GM13976 (cell line): ENCODE data around the gene DMRTB1.

ENCODE experiments used
- DNase-seq: peaks from one replicate; pipeline ENCODE4 v3.0.0; 2012; ENCODE audit warnings: low spot score
- in situ Hi-C: fragments of 300-500 bp; cut with MboI; formaldehyde crosslinking; loops from one replicate; pipeline ENCODE4 v1.12.0; 2022; ENCODE audit warnings: low sequenced_read_pairs, mixed read lengths, inconsistent platforms; ENCODE audit not compliant: unreplicated experiment
- TF ChIP-seq, protein P1 (sequence below): IDR thresholded peaks from 2 replicates; pipeline ENCODE4 v1.5.1; 2012; ENCODE audit warnings: borderline replicate concordance, mild to moderate bottlenecking; ENCODE audit not compliant: insufficient read depth; ENCODE audit errors: extremely low read depth, missing control alignments, control extremely low read depth

DMRTB1 gene

DNA sequence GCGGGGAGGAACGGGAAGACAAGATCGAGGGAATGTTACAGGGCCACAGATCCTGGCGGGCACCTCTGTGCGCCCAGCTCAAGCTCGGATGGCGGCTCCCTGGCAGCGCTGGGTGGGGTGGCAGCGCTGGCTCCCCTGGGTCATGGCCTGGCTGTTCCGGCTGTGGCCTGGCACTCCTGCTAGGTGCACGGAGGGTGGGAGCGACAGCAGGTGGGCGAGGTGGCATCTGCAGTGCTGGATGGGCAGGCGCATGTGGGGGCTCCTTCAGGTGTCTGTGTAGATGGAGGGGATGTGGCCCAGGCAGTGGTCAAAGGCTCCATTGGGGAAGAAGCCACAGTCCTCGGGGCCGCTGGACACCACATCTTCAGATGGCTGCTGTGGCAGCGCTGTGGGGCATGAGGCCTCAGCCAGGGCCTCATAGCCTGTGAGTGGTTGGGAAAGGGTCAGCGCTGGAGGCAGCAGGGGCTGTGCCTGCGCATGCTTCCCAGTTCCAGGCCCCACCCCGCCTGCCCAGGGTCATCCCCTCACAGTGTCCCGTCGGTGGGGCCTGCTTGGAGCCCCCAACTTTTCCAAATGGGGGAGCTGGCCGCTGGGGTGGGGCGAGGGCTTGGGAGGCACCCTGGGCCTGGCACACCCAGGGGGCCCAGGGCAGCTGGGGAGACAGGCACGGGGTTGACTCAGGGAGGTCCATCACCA lies 47.3 kb downstream of the DMRTB1 start:
- TF ChIP-seq, protein P1, sequence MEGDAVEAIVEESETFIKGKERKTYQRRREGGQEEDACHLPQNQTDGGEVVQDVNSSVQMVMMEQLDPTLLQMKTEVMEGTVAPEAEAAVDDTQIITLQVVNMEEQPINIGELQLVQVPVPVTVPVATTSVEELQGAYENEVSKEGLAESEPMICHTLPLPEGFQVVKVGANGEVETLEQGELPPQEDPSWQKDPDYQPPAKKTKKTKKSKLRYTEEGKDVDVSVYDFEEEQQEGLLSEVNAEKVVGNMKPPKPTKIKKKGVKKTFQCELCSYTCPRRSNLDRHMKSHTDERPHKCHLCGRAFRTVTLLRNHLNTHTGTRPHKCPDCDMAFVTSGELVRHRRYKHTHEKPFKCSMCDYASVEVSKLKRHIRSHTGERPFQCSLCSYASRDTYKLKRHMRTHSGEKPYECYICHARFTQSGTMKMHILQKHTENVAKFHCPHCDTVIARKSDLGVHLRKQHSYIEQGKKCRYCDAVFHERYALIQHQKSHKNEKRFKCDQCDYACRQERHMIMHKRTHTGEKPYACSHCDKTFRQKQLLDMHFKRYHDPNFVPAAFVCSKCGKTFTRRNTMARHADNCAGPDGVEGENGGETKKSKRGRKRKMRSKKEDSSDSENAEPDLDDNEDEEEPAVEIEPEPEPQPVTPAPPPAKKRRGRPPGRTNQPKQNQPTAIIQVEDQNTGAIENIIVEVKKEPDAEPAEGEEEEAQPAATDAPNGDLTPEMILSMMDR = no peak
- in situ Hi-C loops = no loop called here
- no peak for DNase-seq

- in situ Hi-C loops = no loop called here
- TF ChIP-seq, protein P1 = no peak
- no peak for DNase-seq
These were observed 48.1 kb downstream of the DMRTB1 start for GRCh38 chr1:53507116-53507820.

- in situ Hi-C loops = no loop called here
- no peak for DNase-seq
- TF ChIP-seq, protein P1 = no peak
These were observed 49.1 kb downstream of the DMRTB1 start for GRCh38 chr1:53508056-53508990.

GRCh38 chr1:53508991-53509666 lies 49.9 kb downstream of the DMRTB1 start:
- TF ChIP-seq, protein P1 = no peak
- in situ Hi-C loops = no loop called here
- no peak for DNase-seq

GRCh38 chr1:53509775-53510174 lies 50.6 kb downstream of the DMRTB1 start:
- DNase-seq = no peak
- TF ChIP-seq, protein P1 = no peak
- in situ Hi-C loops = no loop called here

DNA sequence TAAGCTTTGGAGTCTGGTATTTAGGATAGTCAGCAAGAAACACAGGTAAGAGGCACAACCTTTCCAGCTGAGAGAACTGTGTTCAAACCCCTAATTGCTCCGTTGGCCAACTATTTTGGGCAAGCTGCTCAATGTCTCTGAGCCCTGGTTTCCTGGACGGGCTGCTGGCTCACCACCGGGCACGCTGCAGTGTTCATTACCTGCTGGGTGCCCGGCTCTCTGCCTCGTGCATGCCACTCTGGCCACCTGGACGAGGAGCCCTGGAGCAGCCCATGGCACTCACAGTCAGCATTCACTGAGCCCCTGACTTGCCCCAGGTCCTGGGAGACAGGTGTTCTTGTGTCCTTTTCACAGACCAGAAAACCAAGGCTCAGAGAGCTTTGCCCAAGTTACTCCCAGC lies 51.0 kb downstream of the DMRTB1 start:
- TF ChIP-seq, protein P1 = no peak
- DNase-seq = no peak
- in situ Hi-C loops = no loop called here
